Stimulated activated CD4-positive, alpha-beta T cell treated with anti-CD3 and anti-CD28 coated beads, Interleukin-15, amount 100 ng/mL, for 24 hours (primary cell): ENCODE data around the gene GJC2.
"Not testable (repeated sequence)": the region's sequence is repeated elsewhere in the genome, so short reads cannot be mapped to it uniquely, and the experiment has no call there.

Experiments used
- DNase-seq: peaks from one replicate; pipeline ENCODE4 v3.0.0-alpha.2; 2020

Gene GJC2

GRCh38 chr1:228159008-228159665, 9.4 kb downstream of the GJC2 start:
- DNase-seq: no peak

- no peak for DNase-seq
These were observed 10.6 kb downstream of the GJC2 start for GRCh38 chr1:228160201-228160761.

DNA sequence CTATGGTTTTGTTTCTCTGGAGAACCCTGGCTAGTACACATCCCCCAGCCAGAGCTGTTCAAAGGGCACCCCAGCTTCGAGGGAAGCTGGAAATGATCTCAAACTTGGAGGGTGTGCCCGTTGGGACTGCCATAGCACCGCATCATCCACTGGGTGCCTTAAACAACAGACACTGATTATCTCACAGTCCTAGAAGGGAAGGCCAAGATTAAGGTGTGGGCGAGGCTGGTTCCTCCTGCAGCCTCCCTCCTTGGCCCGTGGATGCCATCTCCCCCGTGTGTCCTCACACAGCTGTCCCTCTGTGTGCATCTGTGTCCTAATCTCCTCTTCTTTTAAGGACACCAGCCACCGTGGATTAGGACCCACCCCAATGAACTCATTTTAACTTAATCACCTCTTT, 11.6 kb downstream of the GJC2 start:
- DNase-seq: no peak

DNA sequence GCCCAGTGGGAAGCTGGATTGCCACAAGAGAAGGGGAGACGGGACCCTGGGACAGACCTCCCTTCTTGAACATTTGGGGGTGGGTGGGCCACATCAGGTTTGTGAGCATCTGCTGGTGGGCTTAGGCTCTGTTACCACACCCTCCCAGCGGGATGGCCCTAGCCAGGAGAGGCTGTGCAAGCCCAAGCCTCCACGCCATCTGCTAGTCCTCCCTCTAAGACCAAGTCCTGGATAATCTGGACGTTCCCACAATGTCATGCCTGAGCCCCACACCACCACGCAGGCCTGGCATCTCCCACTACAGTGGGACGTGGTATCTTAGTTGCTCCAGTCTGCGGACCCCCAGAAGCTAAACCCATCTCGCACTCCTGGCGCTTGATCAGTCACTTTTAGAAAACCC, 12.1 kb downstream of the GJC2 start:
- DNase-seq: no peak

DNA sequence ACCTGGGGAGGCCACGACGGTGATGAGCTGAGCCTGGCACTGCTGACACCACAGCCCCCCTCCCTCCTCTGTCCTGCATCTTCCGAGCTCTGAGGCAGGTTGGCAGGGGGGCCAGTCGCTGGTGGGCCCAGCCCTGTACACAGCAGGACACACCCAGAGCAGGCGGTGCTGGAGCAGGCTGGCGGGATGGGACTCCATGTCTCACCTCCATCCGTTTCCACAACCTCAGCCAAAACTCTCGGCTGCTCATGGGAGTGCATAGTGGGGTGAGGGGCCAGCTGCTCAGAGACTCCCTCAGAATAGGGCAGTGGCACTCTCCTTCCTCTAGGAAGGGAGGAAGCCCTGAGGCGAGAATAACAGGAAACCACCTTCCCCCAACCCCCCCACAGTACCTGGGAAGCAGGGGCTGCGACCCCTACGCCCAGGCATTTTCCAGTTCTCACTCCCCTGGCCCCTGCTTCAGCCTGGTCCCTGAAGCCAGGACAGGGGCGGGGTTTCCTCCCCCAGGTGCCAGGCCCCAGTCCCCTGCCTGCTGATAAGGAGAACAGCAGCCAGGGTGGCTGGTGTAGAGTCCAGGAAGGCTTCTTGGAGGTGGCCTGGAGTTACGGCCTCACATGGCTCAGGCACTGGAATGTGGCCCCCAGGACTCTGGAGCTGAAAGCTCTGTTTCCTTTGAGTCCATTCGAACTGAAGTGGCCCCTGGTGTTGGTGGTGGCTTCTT, 12.7 kb downstream of the GJC2 start:
- DNase-seq: no peak

- DNase-seq: no peak
These were observed 13.4 kb downstream of the GJC2 start for GRCh38 chr1:228163007-228163753.

- no peak for DNase-seq
These were observed 14.2 kb downstream of the GJC2 start for GRCh38 chr1:228163776-228164519.

- no peak for DNase-seq
These were observed 15.0 kb downstream of the GJC2 start for GRCh38 chr1:228164561-228165371.

DNA sequence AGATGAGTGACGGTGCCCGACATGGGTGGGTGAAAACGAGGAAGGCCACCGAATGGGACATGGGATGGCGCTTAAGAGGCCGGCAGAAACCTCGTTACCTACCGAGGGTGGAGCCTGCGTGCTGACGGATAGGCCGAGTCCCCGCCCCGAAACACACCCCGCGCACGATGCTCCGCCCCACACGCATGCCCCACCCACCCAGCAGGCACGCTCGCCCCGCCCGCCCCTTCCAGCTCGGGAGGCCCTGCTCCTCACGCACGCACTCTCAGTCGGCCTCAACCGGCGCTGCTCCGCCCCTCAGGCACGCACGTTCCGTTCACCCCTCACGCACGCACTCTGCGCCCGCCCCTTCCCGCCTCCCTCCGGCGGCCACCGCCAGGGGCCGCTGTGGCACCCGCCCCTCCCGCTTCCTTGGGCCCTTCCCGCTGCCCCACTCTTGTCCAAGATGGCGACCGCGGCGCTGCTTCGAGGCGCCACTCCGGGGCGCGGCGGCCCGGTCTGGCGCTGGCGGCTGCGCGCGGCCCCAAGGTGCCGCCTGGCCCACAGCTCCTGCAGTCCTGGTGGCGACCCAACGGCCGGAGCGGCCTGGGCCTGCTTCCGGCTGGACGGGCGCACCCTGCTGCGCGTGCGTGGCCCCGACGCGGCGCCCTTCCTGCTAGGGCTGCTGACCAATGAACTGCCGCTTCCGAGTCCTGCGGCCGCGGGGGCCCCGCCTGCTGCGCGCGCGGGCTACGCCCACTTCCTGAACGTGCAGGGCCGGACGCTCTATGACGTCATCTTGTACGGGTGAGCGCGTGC, 15.8 kb downstream of the GJC2 start, which contains the start of gene IBA57:
Gene IBA57, plus strand, starts transcription at position 433 of the 798 bp plus-strand sequence. Its CDS starts 13 bp downstream, at position 446.
- DNase-seq: peak; percentile 99

DNA sequence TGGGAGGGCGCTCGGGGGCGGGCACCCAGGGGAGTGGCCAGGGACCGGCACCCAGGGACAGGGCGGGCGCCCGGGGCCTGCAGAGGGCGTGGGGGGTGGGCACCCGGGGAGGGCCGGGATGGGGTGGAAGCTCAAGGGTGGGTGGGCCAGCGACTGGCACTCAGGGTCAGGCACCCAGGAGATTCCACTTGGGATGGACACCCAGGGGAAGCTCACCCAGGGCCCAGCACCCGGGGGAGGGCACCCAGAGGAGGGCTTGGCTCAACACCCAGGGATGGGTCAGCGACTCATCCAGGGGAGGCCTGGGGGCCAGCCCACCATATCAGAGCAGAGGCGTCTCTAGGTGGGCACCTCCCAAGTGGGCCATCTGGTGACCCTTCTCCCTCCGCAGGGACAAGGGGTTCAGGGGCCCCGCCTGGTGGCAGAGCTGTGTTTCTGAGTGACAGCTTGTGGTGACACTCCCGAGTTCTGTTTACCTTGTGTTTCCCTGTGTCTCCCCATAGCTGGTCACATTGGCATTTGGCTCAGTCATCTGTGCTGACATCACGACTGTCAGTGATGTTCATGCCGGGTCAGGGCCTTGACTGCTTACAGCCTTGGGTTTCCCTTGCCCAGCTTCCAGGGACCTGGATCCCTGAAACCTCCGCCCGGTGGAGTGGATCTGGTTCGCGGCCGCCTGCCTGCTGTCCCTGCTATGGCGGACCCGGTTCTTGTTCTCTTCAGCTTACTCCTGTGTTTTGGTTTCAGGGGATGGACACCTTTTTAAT, 16.6 kb downstream of the GJC2 start:
- DNase-seq: peak; percentile 63

DNA sequence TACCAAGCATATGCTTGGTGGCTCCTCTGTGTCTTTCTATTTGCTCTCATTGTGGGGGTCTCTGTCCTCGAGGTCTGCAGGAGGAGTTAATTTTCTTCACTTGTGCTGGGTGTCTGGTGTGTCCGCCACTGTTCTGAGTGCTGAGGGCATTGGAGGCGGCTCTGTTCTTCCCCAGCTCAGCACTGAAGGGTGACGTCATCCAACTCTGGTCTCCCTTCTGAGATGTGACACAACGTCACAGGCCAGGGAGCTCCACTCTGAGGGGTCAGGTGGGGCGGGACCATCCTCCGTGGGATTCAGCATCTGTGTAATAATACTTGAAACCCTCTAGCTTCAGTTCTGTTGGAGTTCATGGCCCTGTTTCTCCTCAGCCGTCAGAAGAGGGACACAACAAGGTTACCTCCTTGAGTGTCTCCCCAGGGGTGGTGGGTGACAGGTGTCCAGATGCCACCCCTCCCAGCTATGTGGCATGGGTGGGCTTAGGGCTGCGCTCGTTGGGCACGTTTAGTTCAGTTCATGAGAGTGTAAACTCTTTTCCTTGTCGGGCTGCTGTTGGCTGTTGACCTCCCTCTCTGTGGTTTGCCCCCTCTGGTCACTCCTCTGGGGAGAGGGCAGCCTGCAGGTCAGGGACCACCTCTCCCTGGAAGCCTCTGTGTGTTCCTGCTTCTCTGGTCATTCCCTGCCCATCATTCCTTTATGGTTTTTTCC, 19.0 kb downstream of the GJC2 start:
- DNase-seq: no peak

GRCh38 chr1:228169345-228169744, 19.6 kb downstream of the GJC2 start:
- no peak for DNase-seq

DNA sequence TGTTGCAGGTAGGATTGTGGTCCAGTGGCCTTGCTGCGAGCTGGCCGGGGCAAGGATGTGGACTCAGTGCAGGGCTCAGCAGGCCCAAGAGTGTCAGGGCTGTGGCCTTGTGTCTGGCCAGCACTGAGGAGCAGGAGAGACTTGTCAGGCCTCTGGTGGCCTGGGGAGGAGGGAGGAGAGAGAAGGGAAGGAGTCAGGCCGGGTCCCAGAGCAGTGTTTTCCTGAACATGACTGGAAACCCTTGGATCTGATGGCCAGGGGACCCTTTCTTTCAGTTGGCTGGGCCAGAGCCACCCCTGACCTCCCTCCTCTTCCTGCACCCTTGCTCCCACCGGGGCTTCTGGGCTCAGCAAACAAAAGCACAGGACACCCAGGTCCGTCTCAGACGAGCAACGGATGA, 20.9 kb downstream of the GJC2 start:
- no peak for DNase-seq

DNA sequence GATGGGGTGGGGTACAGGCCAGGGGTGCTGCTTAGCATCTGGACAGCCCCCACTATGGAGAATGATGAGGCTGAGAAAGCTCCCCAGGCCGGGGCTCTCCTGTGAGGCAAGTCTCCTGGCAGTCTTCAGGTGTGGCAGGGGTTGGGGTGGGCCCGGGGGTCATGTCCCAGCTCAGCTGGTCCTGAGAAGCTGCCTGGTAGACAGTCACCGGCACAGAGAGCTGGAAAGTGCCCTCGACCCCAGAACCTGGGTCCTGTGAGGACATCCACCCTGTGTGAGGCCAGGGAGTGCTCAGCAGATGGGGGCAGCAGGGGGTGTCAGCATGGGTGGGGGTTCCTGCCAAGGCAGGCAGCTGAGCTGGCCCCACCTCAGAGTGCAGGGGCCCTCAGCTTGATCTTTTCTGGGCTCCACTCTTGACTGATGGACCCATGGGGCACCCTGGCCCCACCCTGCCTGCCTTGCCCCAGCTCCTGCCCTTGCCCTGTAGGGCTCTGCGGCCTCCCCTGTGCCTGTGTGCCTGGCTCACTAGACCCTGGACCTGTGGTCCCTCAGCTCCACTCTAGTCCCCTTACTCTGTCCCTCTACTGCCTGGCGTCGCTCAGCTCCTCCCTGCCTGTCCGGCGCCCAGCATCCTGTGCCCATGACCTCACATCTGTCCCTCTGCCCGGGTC, 21.6 kb downstream of the GJC2 start:
- no peak for DNase-seq

DNA sequence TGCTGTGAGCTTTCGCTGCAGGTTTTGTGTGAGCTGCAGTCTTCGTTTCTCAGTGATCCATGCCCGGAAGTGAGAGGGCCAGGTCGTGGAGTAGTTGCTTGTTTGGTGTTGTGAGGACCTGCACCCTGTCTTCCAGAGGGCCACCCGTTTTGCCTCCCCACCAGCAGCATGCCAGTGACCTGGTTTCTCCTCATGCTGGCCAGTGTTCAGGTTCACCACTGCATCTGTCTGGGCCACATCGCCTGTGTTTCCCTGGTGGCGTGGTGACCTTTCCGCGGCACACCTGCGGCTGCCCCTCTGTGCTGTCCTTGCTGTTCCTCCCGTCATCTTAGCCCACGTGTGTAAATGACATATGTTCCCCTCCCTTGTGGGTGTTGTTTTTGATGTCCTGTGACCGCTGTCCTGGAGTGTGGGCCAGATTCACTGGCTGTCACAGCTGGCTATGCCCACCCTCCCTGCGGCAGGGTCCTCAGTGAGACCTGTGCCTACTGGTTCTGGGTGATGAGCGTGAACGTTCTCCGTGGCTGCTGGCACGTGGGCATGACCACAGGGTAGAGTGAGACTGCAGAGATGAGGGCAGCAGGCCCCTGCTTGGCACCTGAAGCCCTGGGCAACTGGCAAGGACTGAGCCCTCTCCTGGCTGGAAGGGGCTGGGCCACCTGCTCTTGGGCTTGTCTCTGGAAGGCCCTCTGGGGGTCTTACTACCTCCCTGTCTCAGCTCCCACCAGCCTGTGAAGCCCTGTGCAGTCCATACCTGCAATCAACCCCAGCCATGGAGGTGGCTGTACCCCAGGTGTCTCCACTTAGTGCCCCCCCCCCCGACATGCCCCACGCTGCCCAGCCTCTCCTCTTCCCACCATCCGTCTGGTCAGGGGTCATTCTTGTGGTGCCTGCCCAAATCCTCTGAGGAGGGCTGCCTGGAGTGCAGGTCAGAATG, 23.1 kb downstream of the GJC2 start:
- DNase-seq: no peak

DNA sequence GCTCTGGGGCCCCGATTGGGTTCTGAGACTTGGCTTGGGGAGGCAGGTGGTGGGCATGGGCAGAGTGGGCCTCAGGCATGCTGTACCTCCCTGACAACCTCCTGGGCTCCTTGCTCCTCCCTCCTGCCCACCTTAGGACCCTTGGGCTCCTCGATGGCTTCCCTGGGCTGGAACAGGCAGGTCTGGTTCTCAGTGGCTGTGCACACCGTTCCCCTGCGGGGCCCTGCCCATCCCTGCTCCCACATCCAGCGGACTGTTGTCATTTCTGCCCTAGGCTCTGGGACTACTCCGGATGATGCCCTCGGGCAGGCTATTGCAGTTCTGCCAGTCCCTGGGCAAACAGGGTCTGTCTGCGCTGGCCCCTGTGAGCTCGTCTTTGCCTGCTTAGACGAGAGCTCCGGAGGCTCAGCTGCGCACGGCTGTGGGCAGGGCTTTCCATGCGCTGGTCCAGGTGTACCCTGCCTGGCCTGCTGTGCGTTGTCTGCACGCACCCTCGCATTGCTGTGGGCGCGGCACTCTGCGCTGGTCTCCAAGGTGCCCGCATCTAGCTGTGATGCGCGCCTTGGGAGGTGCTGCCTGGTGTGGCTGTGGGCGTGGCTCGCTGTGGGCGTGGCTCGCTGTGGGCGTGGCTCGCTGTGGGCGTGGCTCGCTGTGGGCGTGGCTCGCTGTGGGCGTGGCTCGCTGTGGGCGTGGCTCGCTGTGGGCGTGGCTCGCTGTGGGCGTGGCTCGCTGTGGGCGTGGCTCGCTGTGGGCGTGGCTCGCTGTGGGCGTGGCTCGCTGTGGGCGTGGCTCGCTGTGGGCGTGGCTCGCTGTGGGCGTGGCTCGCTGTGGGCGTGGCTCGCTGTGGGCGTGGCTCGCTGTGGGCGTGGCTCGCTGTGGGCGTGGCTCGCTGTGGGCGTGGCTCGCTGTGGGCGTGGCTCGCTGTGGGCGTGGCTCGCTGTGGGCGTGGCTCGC, 24.1 kb downstream of the GJC2 start:
- not testable (repeated sequence) for DNase-seq
